HG03103 (cell line): ENCODE data around the gene GAB4.
"Not testable (repeated sequence)": the region's sequence is repeated elsewhere in the genome, so short reads cannot be mapped to it uniquely, and the experiment has no call there.

Source experiments
- ATAC-seq: cut with Tn5 transposase; IDR thresholded peaks from one replicate; pipeline ENCODE4 v1.9.1; 2021; ENCODE audit warnings: low read depth; ENCODE audit not compliant: unreplicated experiment

Gene GAB4, protein sequence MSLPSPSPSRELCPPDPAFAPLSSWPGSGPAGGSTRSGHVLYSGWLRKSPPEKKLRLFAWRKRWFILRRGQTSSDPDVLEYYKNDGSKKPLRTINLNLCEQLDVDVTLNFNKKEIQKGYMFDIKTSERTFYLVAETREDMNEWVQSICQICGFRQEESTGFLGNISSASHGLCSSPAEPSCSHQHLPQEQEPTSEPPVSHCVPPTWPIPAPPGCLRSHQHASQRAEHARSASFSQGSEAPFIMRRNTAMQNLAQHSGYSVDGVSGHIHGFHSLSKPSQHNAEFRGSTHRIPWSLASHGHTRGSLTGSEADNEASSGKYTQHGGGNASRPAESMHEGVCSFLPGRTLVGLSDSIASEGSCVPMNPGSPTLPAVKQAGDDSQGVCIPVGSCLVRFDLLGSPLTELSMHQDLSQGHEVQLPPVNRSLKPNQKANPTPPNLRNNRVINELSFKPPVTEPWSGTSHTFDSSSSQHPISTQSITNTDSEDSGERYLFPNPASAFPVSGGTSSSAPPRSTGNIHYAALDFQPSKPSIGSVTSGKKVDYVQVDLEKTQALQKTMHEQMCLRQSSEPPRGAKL

GRCh38 chr22:17007852-17008731, at the start of gene GAB4:
Gene GAB4, minus strand, starts transcription at chr22:17008222. Its CDS starts 108 bp downstream, at chr22:17008114.
- ATAC-seq: no peak

DNA sequence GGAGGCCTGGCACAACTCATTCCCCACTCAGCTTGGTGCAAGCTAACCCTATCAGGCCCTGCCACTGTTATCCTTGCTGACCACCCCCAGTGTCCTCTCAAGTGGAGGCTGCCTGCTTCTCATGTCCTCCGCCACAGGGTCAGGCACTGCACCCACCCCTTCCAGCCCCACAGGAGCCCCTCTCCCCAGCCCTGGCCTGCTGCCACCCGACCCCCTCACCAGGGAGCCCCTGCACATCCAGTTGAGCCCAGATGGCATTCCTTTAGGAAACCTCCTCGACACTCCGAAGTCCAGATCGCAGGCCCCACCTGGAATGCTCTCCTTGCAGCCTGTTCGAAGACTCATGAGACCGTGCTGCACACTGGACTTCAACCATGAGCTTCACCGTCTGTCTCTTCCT, 48.8 kb upstream of the GAB4 start:
- ATAC-seq: no peak

GRCh38 chr22:17056058-17056457, 48.0 kb upstream of the GAB4 start:
- no peak for ATAC-seq

DNA sequence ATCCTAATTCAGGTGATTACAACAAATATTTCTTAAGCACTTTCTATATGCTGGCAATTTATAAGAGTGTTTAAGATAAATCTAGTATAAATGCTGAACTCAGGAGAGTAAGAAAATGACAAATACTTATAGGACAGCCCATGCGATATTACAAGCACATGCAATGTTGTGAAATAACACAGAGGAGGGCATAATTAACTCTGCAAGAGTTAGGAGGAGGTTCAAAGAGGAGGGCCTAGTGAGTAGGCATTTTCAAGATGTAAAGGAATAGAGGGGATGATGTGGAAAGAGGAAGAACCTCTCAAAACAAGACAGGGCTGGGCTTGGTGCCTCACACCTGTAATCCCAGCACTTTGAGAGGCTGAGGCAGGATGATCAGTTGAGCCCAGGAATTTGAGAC, 39.6 kb upstream of the GAB4 start:
- ATAC-seq: no peak

- ATAC-seq: no peak
Observed at GRCh38 chr22:17046566-17047348, 38.7 kb upstream of the GAB4 start.

- no peak for ATAC-seq
Observed at GRCh38 chr22:17043521-17043920, 35.5 kb upstream of the GAB4 start.

DNA sequence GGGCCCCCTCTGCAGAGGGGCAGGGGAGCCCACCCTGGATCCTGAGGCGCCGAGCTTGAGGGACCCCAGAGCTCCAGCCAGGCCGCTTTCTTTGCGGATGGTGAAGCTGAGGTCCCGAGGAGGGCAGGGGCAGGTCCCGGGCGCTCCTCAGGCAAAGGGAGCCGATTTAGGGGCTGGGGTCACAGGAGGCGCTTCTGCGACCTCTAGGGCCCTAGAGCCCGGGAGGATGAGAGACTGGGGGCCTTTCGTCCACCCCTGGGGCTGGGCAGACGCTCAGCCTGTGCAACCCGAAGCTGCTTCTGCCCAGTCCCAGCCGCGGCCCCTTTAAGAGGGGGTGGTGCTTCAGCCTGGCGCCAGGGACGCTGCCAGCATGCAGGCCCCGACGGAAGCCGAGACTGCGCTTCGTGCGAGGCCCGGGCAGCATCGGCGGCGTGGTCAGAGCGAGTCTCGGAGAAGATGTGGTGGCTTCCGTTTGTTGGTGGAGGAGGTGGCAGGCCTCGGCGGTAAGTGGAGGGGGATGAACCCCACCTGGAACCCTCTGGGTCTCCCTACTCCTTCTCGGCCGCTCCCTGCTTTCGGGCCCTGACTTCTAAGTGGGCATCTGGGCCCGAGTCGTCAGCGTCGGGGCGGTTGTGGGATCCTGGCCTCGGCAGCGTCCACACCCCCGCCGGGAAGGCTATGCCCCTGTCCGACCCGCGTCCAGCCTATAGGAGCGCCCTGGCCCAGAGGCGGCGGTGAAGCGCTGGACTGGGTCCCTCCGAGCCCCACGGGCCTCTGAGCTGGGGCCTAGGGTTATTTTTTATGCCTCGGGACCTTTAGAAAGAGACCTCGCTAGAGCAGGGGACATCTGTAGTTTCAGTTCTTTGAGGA, 29.1 kb upstream of the GAB4 start:
- ATAC-seq: not testable (repeated sequence)

DNA sequence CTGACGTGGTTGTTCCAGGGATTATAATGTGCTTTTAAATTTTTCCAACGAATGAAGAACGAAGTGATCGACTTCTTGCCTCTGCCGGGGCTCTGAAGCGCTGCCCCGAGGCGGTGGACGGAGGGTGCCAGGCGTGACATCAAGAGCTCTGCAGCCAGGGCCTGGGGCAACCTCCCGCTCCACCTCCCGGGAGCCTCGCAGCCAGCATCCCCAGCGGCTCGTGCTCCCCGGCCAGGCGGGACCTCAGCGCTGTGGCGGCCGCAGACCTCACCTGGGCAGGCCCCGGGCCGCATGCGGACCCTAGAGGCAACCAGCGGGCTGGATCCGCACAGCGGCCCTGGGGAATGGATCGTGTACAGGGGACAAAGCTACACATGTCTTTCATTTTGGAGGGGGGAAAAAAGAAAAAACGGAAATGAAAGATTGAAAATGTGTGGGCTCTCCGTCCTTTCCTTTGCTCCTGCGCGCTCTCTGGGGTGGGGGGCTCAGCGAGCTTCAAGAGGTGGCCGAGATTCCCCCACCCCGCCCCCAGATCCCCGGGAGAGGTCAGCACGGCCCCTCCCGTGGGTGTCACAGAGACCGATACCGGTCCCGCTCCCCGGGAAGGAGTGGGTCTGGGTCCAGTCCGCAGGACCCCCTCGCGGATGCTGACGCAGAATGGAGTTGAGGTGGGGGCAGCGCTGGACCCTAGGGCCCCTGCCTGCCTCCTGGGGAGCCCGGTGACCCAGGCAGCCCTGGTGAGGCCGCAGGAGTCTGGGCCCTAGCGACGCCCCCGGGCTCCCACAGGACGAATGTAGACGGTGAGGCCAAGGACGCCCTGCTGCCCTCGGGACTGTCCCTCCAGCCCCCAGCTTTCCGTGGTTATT, 28.2 kb upstream of the GAB4 start:
- ATAC-seq: not testable (repeated sequence)

GRCh38 chr22:17035246-17035645, 27.2 kb upstream of the GAB4 start:
- no peak for ATAC-seq

GRCh38 chr22:17034532-17034931, 26.5 kb upstream of the GAB4 start:
- ATAC-seq: not testable (repeated sequence)

DNA sequence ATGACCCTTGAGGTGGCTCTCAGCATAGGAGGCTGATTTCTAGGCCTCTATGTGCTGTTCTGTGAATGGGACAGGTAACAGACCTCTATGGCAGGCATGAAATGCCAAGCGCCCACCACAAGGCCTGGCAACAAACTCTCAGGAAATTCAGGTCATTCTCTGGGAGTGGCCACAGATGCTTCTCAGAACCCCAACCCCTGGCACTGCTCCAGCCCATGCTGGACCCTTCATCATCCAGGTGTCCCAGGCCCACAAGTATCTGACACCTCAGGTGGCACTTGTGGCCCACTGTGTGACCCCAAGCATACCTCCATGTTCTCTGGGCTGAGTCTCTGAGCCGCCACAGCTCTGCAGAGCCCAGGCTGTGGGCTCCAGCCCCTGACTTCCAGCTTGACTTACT, 24.3 kb upstream of the GAB4 start:
- ATAC-seq: not testable (repeated sequence)

GRCh38 chr22:17024380-17024779, 16.4 kb upstream of the GAB4 start:
- not testable (repeated sequence) for ATAC-seq

DNA sequence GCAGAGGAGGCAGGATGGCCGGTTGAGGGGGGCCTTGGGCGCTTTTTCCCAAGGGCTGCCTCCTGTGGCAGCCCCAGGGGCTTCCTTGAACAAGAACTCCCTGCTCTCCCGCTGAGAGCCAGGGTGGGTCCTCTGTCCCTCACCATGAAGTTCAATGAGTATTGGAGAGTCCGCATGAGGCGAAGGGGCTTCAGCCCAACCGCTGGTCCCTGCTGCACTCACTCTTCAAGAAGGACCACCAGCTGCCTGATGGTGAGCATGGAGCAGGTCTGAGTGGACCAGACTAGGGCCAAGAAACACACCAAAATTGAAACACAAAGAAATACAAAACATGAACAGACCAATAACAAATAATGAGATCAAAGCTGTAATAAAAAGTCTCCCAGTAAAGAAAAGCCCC, 7.5 kb upstream of the GAB4 start:
- not testable (repeated sequence) for ATAC-seq

- ATAC-seq: not testable (repeated sequence)
Observed at GRCh38 chr22:17014101-17014440, 6.0 kb upstream of the GAB4 start.

- no peak for ATAC-seq
Observed at GRCh38 chr22:17013396-17014100, 5.5 kb upstream of the GAB4 start.

GRCh38 chr22:17012267-17012666, 4.2 kb upstream of the GAB4 start:
- no peak for ATAC-seq

DNA sequence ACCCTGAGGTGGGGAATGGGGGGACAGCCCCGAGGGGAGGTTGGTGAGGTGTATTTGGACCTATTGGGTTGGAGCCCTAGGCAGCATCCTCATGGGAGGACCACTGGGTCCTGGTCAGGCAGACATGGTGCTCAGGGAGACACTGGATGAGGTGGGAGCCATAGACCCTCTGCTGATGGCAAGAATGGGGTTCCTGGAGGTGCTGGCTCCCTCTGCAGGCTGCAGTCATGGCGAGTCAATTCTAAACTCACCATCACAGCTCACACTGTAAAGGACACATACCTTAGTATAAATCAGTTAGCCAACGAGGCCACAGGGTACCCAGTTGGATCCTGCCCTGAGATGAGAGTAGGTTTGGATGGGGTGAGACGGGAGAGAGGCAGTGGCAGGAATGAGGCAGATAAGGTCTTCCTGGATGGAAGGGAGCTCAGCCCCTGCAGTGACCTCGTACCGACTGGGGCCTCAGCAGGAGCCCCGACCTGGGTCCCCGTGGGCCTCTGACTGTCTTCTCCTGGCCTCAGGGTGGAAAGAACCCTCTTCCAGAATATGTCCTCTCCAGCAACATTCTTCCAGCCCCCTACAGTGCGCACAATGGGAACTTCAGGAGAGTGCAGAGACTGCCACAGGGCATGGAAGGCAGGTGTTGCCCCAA, 1.7 kb upstream of the GAB4 start:
- no peak for ATAC-seq

DNA sequence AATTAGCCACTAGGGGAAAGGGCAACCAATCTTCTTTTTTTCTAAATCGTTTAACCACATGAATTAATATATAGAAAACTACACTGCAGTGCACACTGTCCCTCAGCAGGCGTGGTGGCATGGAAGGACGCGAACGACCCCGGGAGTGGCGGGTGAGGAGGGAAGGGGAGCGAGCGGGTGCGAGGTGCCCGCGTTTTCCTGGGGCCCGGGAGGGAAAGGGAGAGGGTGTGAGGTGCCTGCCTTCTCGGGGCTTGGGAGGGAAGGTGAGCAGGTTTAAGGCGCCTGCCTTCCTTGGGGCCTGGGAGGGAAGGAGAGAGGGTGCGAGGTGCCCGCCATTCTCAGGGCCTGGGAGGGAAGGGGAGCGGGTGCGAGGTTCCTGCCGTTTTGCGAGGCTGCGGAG, 765 bp downstream of the GAB4 start:
- ATAC-seq: no peak
